Calu3 (cell line): Measurements from ENCODE around the gene CST9. TPM values are rescaled to one million over a fixed set of nuclear protein-coding genes. Genes with fewer than 3 reads are reported as not detected.
A peak's percentile ranks its signal among the peaks of the same experiment; 100 is the strongest.

Experiments used
- BruUV-seq: library from RNA; stranded (reverse); fragments of 400-500 nt; replicated peaks from 2 replicates; lab custom pipeline; 2021; lab: Mats Ljungman, UMichigan
- CTCF ChIA-PET: fragments of 300-600 bp; sonication (Branson Sonifier 250); formaldehyde crosslinking; loops from one replicate; lab custom pipeline; 2022; ENCODE audit warnings: antibody characterized with exemption; lab: Charles Lee
- DNase-seq: peaks from one replicate; pipeline ENCODE4 v3.0.0; 2022
- H3K27ac Mint-ChIP-seq: one replicate; pipeline ENCODE4 v1.8.0; 2022; ENCODE audit warnings: mixed read lengths; ENCODE audit not compliant: unreplicated experiment
- H3K27me3 Mint-ChIP-seq: one replicate; pipeline ENCODE4 v1.8.0; 2022; ENCODE audit warnings: mixed read lengths; ENCODE audit not compliant: unreplicated experiment
- H3K36me3 Mint-ChIP-seq: one replicate; pipeline ENCODE4 v1.8.0; 2022; ENCODE audit warnings: mild to moderate bottlenecking, moderate library complexity, mixed read lengths; ENCODE audit not compliant: insufficient read depth, unreplicated experiment
- H3K4me1 Mint-ChIP-seq: one replicate; pipeline ENCODE4 v1.8.0; 2022; ENCODE audit warnings: mild to moderate bottlenecking, low read depth, mixed read lengths; ENCODE audit not compliant: unreplicated experiment
- H3K4me3 Mint-ChIP-seq: one replicate; pipeline ENCODE4 v1.8.0; 2022; ENCODE audit warnings: mild to moderate bottlenecking, low read depth, moderate library complexity, mixed read lengths; ENCODE audit not compliant: unreplicated experiment
- H3K9me3 Mint-ChIP-seq: one replicate; pipeline ENCODE4 v1.8.0; 2022; ENCODE audit warnings: low read depth, mixed read lengths; ENCODE audit not compliant: unreplicated experiment
- CTCF ChIP-seq: fragments of 200-600 bp; IDR thresholded peaks from one replicate; pipeline ENCODE4 v1.8.0; 2022; ENCODE audit warnings: antibody characterized with exemption; ENCODE audit not compliant: unreplicated experiment
- intact Hi-C: fragments of 100-400 bp; cut with micrococcal nuclease; formaldehyde crosslinking; loops from one replicate; pipeline ENCODE4 v1.10.0; 2022; ENCODE audit not compliant: unreplicated experiment
- total RNA-seq: library from RNA; stranded (reverse); gene quantifications from 2 replicates; pipeline ENCODE4 v1.2.3, GENCODE V29; 2022

CST9 gene
- total RNA-seq, 1 experiment from 2014 or later = not detected

- CTCF ChIA-PET = no interaction called here
- no peak for DNase-seq
Observed at GRCh38 chr20:23586735-23587525, 18.8 kb downstream of the CST9 start.

DNA sequence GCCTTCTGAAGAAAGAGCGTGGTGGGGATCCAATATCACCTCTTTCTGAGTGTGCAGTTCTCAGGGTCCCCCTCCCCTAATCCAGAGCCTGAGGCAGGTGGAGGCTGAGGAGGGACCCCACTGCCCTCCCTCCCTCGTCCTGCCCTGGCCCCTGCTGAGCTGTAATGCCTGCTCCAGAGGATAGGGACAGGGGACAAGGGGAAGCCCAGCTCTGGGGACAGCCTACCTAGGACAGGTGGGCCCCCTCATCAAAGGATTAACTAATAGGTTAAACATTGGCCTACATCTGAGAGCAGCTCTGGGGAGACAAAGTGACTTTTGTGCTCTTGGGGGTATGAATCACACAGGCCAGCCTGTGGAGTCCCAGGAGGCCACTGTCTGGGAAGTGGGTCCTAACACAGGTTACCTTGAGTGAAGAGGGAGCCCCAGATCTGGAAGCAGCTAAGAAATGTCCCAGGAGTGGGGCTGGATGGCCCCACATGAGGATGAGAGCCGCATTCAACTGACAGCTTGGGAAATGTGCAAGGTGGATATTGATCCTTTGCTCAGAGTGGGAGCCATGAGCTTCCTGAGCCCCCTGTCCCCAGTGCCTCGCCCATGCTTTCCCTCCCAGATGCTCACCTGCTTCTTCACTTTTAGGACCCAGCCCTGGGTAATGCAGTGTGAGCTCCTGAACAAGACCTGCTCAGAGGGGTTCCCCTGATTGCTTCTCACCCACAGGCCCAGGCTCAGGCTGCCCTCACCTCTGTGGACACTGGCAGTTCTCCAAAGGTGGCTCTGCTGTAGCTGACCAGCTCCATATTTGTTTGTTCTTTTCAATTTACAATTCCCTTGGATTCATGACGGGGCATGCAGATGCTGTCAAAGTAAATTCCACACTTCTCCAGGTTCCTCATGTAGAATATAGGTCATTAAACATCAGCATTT, 19.6 kb downstream of the CST9 start:
- peak; percentile 11 for DNase-seq
- intact Hi-C loops = no loop called here
- no TSS peak for BruUV-seq
- Mint-ChIP-seq H3K9me3 (no peaks in the 10 kb centered on the region), H3K27ac (no peak overlapping the region), H3K4me1 (peaks cover 18% of the 10 kb centered on the region), H3K36me3 (no peaks in the 10 kb centered on the region), H3K4me3 (no peak overlapping the region), H3K27me3 (no peaks in the 10 kb centered on the region)
- CTCF ChIA-PET = no interaction called here
- no peak for TF ChIP-seq CTCF

More at GRCh38 chr20:23586735-23587525, 18.8 kb downstream of the CST9 start:
- H3K27ac Mint-ChIP-seq = no peak overlapping the region
- intact Hi-C loops = no loop called here
- H3K36me3 Mint-ChIP-seq = no peaks in the 10 kb centered on the region
- H3K27me3 Mint-ChIP-seq = no peaks in the 10 kb centered on the region
- no peak for TF ChIP-seq CTCF
- H3K4me3 Mint-ChIP-seq = no peak overlapping the region
- no peaks in the 10 kb centered on the region for H3K9me3 Mint-ChIP-seq
- peaks cover 18% of the 10 kb centered on the region for H3K4me1 Mint-ChIP-seq
- BruUV-seq = no TSS peak

GRCh38 chr20:23585449-23585807, 20.3 kb downstream of the CST9 start:
- intact Hi-C loops = no loop called here
- DNase-seq = no peak
- H3K36me3 Mint-ChIP-seq = no peaks in the 10 kb centered on the region
- CTCF ChIA-PET = no interaction called here
- no peaks in the 10 kb centered on the region for H3K9me3 Mint-ChIP-seq
- peaks cover 18% of the 10 kb centered on the region for H3K4me1 Mint-ChIP-seq
- H3K27ac Mint-ChIP-seq = no peak overlapping the region
- no peaks in the 10 kb centered on the region for H3K27me3 Mint-ChIP-seq
- TF ChIP-seq CTCF = no peak
- no peak overlapping the region for H3K4me3 Mint-ChIP-seq
- BruUV-seq = no TSS peak

DNA sequence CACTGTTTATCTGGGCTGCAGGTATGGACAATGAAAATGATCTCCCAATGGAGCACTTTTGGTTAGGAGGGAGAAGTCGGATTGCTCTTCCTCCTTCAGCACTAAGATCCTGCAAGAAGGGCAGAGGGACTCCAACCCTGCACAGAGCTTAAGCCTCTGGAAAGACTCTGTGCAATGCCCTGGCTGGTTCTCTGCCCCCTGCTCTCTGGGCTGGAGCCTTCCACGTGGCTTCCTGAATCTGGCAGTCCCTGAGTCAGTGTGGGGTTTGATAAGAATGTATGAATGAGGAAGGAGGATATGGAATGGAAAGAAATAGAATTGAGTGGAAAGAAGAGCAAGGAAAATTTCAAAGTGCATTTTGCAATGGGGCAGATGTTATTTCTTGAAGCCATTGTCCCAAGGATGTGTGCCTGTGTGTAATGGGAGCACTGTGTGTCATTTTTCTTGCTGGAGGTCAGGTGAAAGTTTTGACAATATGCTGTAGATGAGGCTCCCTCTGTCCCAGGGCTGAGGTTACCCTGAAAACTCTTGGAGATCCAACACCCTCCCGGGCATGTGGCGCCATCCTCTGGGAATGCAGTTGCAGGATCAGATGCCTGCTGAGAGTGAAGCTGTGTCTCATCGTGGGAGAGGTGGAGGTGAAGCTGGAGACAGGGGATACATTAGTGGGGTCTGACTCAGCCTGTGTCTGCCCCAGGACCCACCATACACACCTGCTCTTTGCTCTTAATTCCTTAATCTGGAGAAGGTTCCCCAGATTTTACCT, 21.1 kb downstream of the CST9 start:
- CTCF ChIA-PET = no interaction called here

More for the DNA sequence above, 21.1 kb downstream of the CST9 start:
- no peaks in the 10 kb centered on the region for H3K36me3 Mint-ChIP-seq
- no peak for TF ChIP-seq CTCF
- H3K27me3 Mint-ChIP-seq = no peaks in the 10 kb centered on the region
- intact Hi-C loops = no loop called here
- no peaks in the 10 kb centered on the region for H3K9me3 Mint-ChIP-seq
- BruUV-seq = no TSS peak
- H3K27ac Mint-ChIP-seq = peak overlapping the region; percentile 43
- H3K4me3 Mint-ChIP-seq = no peak overlapping the region
- no peak for DNase-seq
- peaks cover 18% of the 10 kb centered on the region for H3K4me1 Mint-ChIP-seq
